ENCODE measurements around the gene ST6GALNAC4.
"Not testable (repeated sequence)": the region's sequence is repeated elsewhere in the genome, so short reads cannot be mapped to it uniquely, and the experiment has no call there.

The ST6GALNAC4 gene

DNA sequence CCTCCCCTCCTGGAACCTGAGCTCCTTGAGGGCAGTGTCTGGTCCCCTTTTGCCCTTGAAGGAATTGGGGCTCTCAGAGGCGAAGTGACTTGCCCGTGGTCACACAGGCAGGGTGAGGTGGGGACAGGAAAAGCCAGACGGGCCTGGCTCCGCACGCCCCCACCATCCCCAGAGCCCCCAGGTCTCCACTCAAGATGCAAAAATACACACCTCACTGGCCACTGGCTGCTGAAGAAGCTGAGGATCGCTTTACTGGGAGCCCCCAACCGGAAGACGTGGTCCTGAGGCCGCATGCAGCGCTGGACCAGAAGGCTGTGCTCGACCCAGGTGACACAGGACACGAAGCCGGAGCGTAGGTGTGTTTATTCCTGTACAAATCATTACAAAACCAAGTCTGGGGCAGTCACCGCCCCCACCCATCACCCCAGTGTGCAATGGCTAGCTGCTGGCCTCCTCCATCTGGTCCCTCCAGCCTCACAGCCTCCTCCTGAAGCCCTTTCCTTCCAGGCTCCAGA, 31.8 kb downstream of the ST6GALNAC4 start:
- Mint-ChIP-seq H3K27ac (peak overlapping the region in 1 of 3 experiments; percentile 63), H3K4me3 (no peak overlapping the region), H3K27me3 (ENCODE audit: low read depth) (no peaks in the 10 kb centered on the region), H3K36me3 (ENCODE audit: low read depth) (peaks cover 41% of the 10 kb centered on the region), H3K4me1 (peaks cover 10% of the 10 kb centered on the region), H3K9me3 (no peaks in the 10 kb centered on the region)
- TF ChIP-seq, protein P1, sequence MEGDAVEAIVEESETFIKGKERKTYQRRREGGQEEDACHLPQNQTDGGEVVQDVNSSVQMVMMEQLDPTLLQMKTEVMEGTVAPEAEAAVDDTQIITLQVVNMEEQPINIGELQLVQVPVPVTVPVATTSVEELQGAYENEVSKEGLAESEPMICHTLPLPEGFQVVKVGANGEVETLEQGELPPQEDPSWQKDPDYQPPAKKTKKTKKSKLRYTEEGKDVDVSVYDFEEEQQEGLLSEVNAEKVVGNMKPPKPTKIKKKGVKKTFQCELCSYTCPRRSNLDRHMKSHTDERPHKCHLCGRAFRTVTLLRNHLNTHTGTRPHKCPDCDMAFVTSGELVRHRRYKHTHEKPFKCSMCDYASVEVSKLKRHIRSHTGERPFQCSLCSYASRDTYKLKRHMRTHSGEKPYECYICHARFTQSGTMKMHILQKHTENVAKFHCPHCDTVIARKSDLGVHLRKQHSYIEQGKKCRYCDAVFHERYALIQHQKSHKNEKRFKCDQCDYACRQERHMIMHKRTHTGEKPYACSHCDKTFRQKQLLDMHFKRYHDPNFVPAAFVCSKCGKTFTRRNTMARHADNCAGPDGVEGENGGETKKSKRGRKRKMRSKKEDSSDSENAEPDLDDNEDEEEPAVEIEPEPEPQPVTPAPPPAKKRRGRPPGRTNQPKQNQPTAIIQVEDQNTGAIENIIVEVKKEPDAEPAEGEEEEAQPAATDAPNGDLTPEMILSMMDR (IDR thresholded peaks at IDR 0.05; ENCODE audit: unreplicated experiment in 3 of 3), result no peak

DNA sequence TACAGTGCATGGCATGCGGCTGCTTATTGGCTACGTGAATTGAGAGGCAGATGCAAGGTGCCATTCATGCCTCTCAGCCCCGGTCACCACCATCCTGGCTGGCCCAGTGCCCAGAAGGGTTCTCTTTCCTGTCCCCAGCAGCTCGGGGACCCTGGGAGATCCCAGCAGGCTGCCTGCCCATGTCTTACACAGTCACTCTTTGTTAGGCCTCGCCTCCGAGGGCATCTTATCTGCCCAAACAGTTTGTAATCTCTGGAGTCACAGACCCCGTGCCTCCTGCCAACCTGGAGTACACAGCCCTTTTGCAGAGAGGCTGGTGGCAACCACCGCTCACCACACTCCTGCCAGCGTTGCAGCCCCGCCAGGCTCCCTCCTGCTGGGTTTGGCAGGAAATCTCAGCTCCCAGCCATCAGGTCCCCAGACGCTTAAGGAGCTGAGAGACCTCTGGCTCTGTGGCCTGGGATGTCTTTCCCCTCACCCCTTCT, 32.4 kb downstream of the ST6GALNAC4 start:
- H3K27me3 Mint-ChIP-seq (ENCODE audit: low read depth), result no peaks in the 10 kb centered on the region
- H3K4me1 Mint-ChIP-seq, result peaks cover 10% of the 10 kb centered on the region
- H3K27ac Mint-ChIP-seq, result peak overlapping the region in 1 of 3 experiments; percentile 63
- TF ChIP-seq, protein P1 (IDR thresholded peaks at IDR 0.05; ENCODE audit: unreplicated experiment in 3 of 3), result no peak
- no peaks in the 10 kb centered on the region for H3K9me3 Mint-ChIP-seq
- peaks cover 39% of the 10 kb centered on the region for H3K36me3 Mint-ChIP-seq (ENCODE audit: low read depth)
- H3K4me3 Mint-ChIP-seq, result no peak overlapping the region

DNA sequence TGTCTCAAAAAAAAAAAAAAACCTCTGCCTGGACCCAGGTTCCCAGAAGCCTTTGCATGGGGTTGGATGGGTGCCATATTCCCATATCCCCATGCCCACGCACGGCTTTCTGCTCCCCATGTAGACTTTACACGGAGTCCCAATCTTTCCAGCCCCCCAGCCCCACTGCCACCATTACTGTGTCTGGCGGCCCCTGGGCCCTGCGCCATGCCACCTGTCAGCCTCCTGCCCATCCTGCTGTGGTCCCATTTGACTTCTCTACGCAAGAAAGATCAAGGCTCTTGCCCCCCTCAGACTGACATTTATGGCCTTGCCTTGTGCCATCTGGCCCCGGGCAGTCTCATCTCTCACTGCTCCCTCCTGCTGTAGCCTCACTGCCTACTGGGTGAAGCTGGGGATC, 32.9 kb downstream of the ST6GALNAC4 start:
- peaks cover 39% of the 10 kb centered on the region for H3K36me3 Mint-ChIP-seq (ENCODE audit: low read depth)
- no peaks in the 10 kb centered on the region for H3K9me3 Mint-ChIP-seq
- peaks cover 12% of the 10 kb centered on the region for H3K4me1 Mint-ChIP-seq
- no peaks in the 10 kb centered on the region for H3K27me3 Mint-ChIP-seq (ENCODE audit: low read depth)
- H3K27ac Mint-ChIP-seq, result peak overlapping the region in 1 of 3 experiments; percentile 63
- H3K4me3 Mint-ChIP-seq, result no peak overlapping the region
- TF ChIP-seq, protein P1 (IDR thresholded peaks at IDR 0.05; ENCODE audit: unreplicated experiment in 3 of 3), result no peak

DNA sequence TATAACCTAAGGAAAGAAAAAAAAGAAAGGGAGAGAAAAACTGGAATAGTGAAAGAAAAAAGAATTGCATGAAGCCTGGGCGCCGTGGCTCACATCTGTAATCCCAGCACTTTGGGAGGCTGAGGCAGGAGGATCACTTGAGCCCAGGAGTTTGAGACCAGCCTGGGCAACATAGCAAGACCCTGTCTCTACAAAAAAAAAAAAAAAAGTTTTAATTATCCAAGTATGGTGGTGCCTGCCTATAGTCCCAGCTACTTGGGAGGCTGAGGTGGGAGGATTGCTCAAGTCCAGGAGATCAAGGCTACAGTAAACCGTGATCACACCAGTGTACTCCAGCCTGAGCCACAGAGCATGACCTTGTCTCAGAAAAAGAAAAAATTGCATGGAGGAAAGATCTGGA, 35.1 kb downstream of the ST6GALNAC4 start:
- not testable (repeated sequence) for H3K4me3 Mint-ChIP-seq; H3K27me3 Mint-ChIP-seq (ENCODE audit: low read depth)
- H3K4me1 Mint-ChIP-seq, result peaks cover 24% of the 10 kb centered on the region

DNA sequence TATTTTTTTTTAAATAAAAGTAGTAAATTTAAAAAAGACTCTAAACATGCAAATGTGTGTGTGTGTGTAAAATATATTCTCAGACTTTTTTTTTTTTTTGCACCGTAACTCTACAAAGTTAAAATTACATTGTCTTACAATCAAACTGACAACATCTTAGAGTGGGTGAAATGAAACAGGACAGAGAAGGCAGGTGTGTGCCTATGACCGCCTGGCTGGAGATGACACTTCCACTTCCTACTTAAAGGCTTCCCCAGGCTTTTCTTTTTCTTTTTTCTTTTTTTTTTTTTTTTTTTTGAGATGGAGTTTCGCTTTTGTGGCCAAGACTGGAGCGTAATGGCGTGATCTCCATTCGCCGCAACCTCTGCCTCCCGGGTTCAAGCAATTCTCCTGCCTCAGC, 36.7 kb downstream of the ST6GALNAC4 start:
- no peak overlapping the region for H3K4me3 Mint-ChIP-seq
- no peaks in the 10 kb centered on the region for H3K9me3 Mint-ChIP-seq
- no peaks in the 10 kb centered on the region for H3K27me3 Mint-ChIP-seq (ENCODE audit: low read depth)
- no peak overlapping the region for H3K27ac Mint-ChIP-seq
- TF ChIP-seq, protein P1 (IDR thresholded peaks at IDR 0.05; ENCODE audit: unreplicated experiment in 3 of 3), result no peak
- peaks cover 32% of the 10 kb centered on the region for H3K4me1 Mint-ChIP-seq
- H3K36me3 Mint-ChIP-seq (ENCODE audit: low read depth), result peaks cover 15% of the 10 kb centered on the region

More for the DNA sequence above, 35.1 kb downstream of the ST6GALNAC4 start:
- H3K36me3 Mint-ChIP-seq (ENCODE audit: low read depth), result peaks cover 28% of the 10 kb centered on the region
- H3K27ac Mint-ChIP-seq, H3K9me3 Mint-ChIP-seq: not testable (repeated sequence)

DNA sequence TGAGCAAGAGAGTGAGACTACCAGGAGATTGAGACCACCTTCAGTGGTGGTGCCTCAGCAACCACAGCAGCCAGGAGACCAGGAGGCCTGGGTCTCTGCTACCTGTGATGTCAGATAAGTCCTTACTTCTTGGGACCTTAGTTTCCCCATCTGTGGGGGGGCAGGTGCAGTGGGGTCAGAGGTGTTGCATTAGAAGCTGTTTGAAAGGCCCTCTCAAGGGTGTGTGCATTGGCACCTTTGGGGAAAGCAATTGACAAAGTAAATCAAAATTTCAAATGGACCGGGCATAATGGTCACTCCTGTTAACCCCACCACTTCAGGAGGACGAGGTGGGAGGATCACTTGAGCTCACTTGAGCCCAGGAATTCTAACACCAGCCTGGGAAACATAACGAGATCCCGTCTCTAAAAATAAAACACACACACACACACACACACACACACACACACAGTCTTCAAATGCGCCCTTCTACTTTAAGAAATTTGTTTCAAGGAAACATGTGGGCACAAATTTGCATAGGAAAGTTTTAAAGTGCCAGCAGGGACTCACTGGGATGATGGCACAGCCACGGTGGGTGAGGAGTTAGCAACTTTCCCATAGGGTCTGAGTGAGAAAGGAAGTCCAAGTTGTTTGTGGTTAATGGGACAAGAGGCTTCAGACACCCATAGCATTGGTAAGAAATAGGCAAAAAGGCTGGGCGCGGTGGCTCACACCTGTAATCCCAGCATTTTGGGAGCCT, 38.0 kb downstream of the ST6GALNAC4 start:
- Mint-ChIP-seq H3K4me3 (peak overlapping the region; percentile 26 to 92 (median 65)), H3K27me3 (ENCODE audit: low read depth) (no peaks in the 10 kb centered on the region), H3K9me3 (no peaks in the 10 kb centered on the region), H3K36me3 (ENCODE audit: low read depth) (peaks cover 4% of the 10 kb centered on the region), H3K4me1 (peaks cover 25% of the 10 kb centered on the region), H3K27ac (peak overlapping the region; percentile 51 to 81 (median 65))
- TF ChIP-seq, protein P1 (IDR thresholded peaks at IDR 0.05; ENCODE audit: unreplicated experiment in 3 of 3), result no peak
